HepG2 (cell line): Measurements from ENCODE around the gene TUBB. TPM values are rescaled to one million over a fixed set of nuclear protein-coding genes. Genes with fewer than 3 reads are reported as not detected.

ENCODE experiments used
- KAT2B ChIP-seq: fragments of 150-350 bp; IDR thresholded peaks from 2 replicates; pipeline ENCODE4 v1.6.1; 2014; ENCODE audit warnings: low read depth, low read length, borderline replicate concordance
- KLF9 ChIP-seq: IDR thresholded peaks from 2 replicates; pipeline ENCODE4 v1.6.1; 2016; ENCODE audit warnings: low read depth
- PHF21A ChIP-seq: sonication (generic); formaldehyde crosslinking; IDR thresholded peaks from 2 replicates; pipeline ENCODE4 v1.5.0; 2020; ENCODE audit warnings: mild to moderate bottlenecking, missing genetic modification reagents
- TBX3 ChIP-seq: fragments of 450-650 bp; IDR thresholded peaks from 2 replicates; pipeline ENCODE4 v1.6.1; 2017; ENCODE audit warnings: antibody characterized with exemption, mild to moderate bottlenecking, inconsistent platforms, borderline replicate concordance
- TCF7 ChIP-seq: sonication (generic); IDR thresholded peaks from 2 replicates; pipeline ENCODE4 v1.6.1; 2016; ENCODE audit warnings: antibody characterized with exemption, low read depth
- ZGPAT ChIP-seq: IDR thresholded peaks from 2 replicates; pipeline ENCODE4 v1.6.1; 2016; ENCODE audit warnings: mild to moderate bottlenecking
- ZIK1 ChIP-seq: sonication (generic); formaldehyde crosslinking; IDR thresholded peaks from 2 replicates; pipeline ENCODE4 v1.5.0; 2020; ENCODE audit warnings: mild to moderate bottlenecking, low read depth, missing genetic modification reagents, borderline replicate concordance
- ZNF180 ChIP-seq: sonication (generic); formaldehyde crosslinking; IDR thresholded peaks from 2 replicates; pipeline ENCODE4 v1.4.0; 2020; ENCODE audit warnings: low read depth, missing genetic modification reagents, borderline replicate concordance
- ZNF24 ChIP-seq: fragments of 450-650 bp; IDR thresholded peaks from 2 replicates; pipeline ENCODE4 v1.6.1; 2017; ENCODE audit warnings: antibody characterized with exemption, mild to moderate bottlenecking
- ZNF557 ChIP-seq: sonication (generic); formaldehyde crosslinking; IDR thresholded peaks from 2 replicates; pipeline ENCODE4 v1.4.0; 2020; ENCODE audit warnings: missing genetic modification reagents
- ZNF569 ChIP-seq: sonication (generic); formaldehyde crosslinking; IDR thresholded peaks from 2 replicates; pipeline ENCODE4 v1.5.0; 2020; ENCODE audit warnings: mild to moderate bottlenecking, missing genetic modification reagents, moderate library complexity, borderline replicate concordance
- ZNF703 ChIP-seq: sonication (generic); formaldehyde crosslinking; IDR thresholded peaks from 2 replicates; pipeline ENCODE4 v1.5.1; 2020; ENCODE audit warnings: missing genetic modification reagents, mild to moderate bottlenecking, moderate library complexity, borderline replicate concordance
- polyA plus RNA-seq, 8 experiments: library from polyadenylated mRNA; depleted of rRNA in 3 of 8; stranded (reverse) in 7 of 8; unstranded in 1 of 8; fragments of >200 nt; fragmentation: Illumina TruSeq in 4 of 8; extraction: Trizol in 4 of 8; gene quantifications; 2 replicates each; pipeline versions ENCODE4 v1.2.1 to v1.2.3, GENCODE V29; 2011 to 2016; ENCODE audit warnings: low read depth in 4 of 8, missing spikeins in 1 of 8, mixed read lengths in 1 of 8; ENCODE audit not compliant: insufficient read depth in 1 of 8
- total RNA-seq, 5 experiments: library from RNA; depleted of rRNA; stranded (reverse); fragments of >200 nt; fragmentation: Illumina TruSeq; extraction: Trizol; gene quantifications; 2 replicates each; pipeline ENCODE4 v1.2.3, GENCODE V29; 2016; ENCODE audit warnings: low read depth in 1 of 5
- TF ChIP-seq, protein P1 (sequence below): sonication (generic); formaldehyde crosslinking; IDR thresholded peaks from 2 replicates; pipeline ENCODE4 v1.8.0; 2022; ENCODE audit warnings: missing genetic modification reagents, mild to moderate bottlenecking, moderate library complexity, borderline replicate concordance
- TF ChIP-seq, protein P2 (sequence below): sonication (generic); formaldehyde crosslinking; IDR thresholded peaks from one replicate; pipeline ENCODE4 v1.5.1; 2020; ENCODE audit warnings: mild to moderate bottlenecking, missing genetic modification reagents; ENCODE audit errors: not compliant biosample characterization
- TF ChIP-seq, protein P3 (sequence below): sonication (generic); formaldehyde crosslinking; IDR thresholded peaks from 2 replicates; pipeline ENCODE4 v1.8.0; 2023; ENCODE audit warnings: mild to moderate bottlenecking, missing genetic modification reagents

The TUBB gene
- total and polyA plus RNA-seq, 2 of the 13 experiments (the other 11 are each of a cell fraction or from before 2014, with no cell fraction given), result 911 to 1,163 TPM

DNA sequence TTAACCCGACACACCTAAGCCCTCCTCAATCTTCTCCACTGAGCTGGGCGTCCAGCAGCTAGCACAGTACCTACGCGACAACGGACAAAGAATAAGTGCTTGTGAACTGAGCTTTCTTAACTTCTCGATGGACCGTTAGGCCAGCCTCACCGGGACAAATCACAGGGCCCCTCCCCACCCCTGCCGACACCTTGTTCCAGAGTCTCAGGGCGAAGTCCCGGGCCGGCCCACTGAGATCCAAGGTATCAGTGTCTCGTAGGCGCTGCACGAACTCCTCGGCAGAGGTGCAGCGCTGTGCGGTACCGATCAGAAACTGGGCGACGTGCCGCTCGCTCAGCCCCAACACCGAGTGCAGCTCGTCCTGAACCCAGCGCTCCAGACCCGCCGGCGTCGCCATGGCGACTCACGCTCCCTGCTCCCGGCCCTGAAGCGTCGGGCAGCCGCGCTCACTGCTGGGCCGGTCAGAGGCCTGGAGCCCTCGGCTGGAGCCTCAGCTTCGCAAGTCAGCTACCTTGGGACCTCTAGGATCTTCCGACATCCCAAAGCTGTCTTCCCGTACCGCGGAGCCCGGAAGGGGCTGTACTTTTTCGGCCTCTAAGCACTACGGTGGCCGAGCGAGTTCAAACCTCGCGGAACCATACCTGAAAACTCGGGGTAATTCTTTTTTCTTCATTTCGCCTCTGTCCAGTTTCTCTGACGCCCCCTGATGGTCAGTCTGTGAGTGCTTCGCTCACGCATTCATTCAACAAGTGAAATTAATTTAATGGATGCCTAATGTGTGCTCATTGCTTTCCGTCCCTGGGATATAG, 47.5 kb upstream of the TUBB start, which contains the start of gene DHX16 (continued):
- TF ChIP-seq, protein P1, sequence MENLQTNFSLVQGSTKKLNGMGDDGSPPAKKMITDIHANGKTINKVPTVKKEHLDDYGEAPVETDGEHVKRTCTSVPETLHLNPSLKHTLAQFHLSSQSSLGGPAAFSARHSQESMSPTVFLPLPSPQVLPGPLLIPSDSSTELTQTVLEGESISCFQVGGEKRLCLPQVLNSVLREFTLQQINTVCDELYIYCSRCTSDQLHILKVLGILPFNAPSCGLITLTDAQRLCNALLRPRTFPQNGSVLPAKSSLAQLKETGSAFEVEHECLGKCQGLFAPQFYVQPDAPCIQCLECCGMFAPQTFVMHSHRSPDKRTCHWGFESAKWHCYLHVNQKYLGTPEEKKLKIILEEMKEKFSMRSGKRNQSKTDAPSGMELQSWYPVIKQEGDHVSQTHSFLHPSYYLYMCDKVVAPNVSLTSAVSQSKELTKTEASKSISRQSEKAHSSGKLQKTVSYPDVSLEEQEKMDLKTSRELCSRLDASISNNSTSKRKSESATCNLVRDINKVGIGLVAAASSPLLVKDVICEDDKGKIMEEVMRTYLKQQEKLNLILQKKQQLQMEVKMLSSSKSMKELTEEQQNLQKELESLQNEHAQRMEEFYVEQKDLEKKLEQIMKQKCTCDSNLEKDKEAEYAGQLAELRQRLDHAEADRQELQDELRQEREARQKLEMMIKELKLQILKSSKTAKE, result no peak
- TF ChIP-seq TBX3 (no peak), KAT2B (no peak), ZNF557 (no peak), PHF21A (peak; percentile 94; the same call in 1 of the 2 replicates), KLF9 (CRISPR knock-in tag) (peak; percentile 92; the same call in 1 of the 2 replicates), ZNF180 (no peak), TCF7 (no peak), ZGPAT (CRISPR knock-in tag) (peak; percentile 96), ZNF569 (CRISPR knock-in tag) (no peak), ZNF703 (CRISPR knock-in tag) (no peak), ZIK1 (0 out of 2 replicates have a peak, but pooled peaks have one; percentile 29), ZNF24 (peak; percentile 91)
- TF ChIP-seq, protein P2, sequence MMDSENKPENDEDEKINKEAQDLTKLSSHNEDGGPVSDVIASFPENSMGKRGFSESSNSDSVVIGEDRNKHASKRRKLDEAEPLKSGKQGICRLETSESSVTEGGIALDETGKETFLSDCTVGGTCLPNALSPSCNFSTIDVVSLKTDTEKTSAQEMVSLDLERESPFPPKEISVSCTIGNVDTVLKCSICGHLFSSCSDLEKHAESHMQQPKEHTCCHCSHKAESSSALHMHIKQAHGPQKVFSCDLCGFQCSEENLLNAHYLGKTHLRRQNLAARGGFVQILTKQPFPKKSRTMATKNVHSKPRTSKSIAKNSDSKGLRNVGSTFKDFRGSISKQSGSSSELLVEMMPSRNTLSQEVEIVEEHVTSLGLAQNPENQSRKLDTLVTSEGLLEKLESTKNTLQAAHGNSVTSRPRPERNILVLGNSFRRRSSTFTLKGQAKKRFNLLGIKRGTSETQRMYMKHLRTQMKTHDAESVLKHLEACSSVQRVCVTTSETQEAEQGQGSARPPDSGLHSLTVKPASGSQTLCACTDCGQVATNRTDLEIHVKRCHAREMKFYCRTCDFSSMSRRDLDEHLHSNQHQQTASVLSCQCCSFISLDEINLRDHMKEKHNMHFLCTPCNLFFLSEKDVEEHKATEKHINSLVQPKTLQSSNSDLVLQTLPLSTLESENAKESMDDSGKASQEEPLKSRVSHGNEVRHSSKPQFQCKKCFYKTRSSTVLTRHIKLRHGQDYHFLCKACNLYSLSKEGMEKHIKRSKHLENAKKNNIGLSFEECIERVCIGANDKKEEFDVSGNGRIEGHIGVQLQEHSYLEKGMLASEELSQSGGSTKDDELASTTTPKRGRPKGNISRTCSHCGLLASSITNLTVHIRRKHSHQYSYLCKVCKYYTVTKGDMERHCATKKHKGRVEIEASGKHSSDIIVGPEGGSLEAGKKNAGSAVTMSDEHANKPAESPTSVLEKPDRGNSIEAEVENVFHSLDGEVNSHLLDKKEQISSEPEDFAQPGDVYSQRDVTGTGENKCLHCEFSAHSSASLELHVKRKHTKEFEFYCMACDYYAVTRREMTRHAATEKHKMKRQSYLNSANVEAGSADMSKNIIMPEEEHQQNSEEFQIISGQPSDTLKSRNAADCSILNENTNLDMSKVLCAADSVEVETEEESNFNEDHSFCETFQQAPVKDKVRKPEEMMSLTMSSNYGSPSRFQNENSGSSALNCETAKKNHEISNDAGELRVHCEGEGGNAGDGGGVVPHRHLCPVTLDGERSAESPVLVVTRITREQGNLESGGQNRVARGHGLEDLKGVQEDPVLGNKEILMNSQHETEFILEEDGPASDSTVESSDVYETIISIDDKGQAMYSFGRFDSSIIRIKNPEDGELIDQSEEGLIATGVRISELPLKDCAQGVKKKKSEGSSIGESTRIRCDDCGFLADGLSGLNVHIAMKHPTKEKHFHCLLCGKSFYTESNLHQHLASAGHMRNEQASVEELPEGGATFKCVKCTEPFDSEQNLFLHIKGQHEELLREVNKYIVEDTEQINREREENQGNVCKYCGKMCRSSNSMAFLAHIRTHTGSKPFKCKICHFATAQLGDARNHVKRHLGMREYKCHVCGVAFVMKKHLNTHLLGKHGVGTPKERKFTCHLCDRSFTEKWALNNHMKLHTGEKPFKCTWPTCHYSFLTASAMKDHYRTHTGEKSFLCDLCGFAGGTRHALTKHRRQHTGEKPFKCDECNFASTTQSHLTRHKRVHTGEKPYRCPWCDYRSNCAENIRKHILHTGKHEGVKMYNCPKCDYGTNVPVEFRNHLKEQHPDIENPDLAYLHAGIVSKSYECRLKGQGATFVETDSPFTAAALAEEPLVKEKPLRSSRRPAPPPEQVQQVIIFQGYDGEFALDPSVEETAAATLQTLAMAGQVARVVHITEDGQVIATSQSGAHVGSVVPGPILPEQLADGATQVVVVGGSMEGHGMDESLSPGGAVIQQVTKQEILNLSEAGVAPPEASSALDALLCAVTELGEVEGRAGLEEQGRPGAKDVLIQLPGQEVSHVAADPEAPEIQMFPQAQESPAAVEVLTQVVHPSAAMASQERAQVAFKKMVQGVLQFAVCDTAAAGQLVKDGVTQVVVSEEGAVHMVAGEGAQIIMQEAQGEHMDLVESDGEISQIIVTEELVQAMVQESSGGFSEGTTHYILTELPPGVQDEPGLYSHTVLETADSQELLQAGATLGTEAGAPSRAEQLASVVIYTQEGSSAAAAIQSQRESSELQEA, result peak; percentile 87
- TF ChIP-seq, protein P3, sequence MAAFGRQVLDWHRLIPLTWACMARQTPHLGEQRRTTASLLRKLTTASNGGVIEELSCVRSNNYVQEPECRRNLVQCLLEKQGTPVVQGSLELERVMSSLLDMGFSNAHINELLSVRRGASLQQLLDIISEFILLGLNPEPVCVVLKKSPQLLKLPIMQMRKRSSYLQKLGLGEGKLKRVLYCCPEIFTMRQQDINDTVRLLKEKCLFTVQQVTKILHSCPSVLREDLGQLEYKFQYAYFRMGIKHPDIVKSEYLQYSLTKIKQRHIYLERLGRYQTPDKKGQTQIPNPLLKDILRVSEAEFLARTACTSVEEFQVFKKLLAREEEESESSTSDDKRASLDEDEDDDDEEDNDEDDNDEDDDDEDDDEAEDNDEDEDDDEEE (CRISPR knock-in tag), result no peak
